ENCODE results near the gene EPN2.

Gene EPN2

DNA sequence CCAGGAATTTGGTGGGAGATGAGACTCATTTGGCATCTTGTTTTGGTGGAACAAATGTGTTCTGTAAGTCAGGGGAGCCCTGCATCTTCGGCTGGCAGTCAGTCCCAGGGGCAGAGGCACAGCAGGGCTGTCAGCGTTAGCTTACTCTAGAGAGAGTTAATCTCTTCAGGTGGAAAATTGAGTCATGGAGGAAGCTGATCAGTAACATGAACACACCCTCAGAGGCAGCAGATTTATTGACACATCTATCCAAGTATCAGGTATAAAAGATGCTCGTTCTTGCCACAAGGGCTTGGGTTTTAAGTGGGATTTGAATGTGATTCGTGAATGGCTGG is 55.2 kb downstream of the EPN2 start:
- Mint-ChIP-seq H3K27ac (peak overlapping the region in 1 of 2 donors; percentile 31), H3K9me3 (no peaks in the 10 kb centered on the region), H3K4me1 (no peaks in the 10 kb centered on the region), H3K27me3 (peaks cover 66% of the 10 kb centered on the region), H3K4me3 (no peak overlapping the region)
- no peak for ATAC-seq
- no peak for DNase-seq

DNA sequence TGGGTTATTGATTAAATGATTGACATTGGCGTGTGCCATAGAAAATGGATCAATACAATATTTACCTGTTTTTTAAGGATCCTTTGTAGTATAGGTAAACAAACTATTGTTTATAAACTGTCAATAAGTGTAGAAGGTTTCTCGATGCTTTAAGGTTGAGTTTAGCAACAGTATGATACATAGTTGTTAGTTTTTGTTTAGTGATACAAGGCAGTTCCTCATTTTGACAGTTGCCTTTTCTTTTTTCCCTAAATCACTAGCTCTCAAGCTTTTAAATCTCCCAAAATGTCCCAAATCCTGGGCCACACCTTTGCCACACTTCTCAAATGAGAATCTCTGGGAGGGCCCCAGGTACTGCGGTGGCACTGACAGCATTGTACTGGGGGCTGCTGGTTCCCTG is 57.3 kb downstream of the EPN2 start:
- Mint-ChIP-seq H3K4me1 (no peaks in the 10 kb centered on the region), H3K27me3 (peaks cover 49% of the 10 kb centered on the region), H3K27ac (no peak overlapping the region), H3K4me3 (no peak overlapping the region), H3K9me3 (no peaks in the 10 kb centered on the region)
- DNase-seq: no peak
- no peak for ATAC-seq

DNA sequence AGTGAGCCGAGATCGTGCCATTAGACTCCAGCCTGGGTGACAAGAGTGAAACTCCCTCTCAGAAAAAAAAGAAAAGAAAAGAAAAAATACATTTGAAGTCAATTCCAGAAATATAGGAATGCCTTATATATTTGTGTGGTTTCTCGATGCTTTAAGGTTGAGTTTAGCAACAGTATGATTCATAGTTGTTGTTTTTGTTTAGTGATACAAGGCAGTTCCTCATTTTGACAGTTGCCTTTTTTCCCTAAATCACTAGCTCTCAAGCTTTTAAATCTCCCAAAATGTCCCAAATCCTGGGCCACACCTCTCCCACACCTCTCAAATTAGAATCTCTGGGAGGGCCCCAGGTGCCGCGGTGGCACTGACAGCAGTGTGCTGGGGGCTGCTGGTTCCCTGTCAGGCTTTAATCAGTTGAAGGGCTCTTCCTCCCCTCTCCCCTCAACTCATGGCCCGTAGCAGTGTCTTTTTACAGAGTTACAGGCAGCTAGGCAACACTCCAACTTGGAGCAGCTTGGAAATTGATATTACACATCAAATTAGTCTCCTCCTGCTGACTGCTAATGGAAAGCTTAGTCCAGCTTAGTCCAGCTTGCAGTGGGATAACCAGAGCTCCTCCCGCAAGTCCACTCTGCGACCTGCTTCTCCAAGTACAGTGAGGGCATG is 58.4 kb downstream of the EPN2 start:
- DNase-seq (no peak), ATAC-seq (no peak)
- no peaks in the 10 kb centered on the region for H3K4me1 Mint-ChIP-seq
- H3K27me3 Mint-ChIP-seq: peaks cover 44% of the 10 kb centered on the region
- no peak overlapping the region for H3K4me3 Mint-ChIP-seq
- H3K27ac Mint-ChIP-seq: no peak overlapping the region
- no peaks in the 10 kb centered on the region for H3K9me3 Mint-ChIP-seq

DNA sequence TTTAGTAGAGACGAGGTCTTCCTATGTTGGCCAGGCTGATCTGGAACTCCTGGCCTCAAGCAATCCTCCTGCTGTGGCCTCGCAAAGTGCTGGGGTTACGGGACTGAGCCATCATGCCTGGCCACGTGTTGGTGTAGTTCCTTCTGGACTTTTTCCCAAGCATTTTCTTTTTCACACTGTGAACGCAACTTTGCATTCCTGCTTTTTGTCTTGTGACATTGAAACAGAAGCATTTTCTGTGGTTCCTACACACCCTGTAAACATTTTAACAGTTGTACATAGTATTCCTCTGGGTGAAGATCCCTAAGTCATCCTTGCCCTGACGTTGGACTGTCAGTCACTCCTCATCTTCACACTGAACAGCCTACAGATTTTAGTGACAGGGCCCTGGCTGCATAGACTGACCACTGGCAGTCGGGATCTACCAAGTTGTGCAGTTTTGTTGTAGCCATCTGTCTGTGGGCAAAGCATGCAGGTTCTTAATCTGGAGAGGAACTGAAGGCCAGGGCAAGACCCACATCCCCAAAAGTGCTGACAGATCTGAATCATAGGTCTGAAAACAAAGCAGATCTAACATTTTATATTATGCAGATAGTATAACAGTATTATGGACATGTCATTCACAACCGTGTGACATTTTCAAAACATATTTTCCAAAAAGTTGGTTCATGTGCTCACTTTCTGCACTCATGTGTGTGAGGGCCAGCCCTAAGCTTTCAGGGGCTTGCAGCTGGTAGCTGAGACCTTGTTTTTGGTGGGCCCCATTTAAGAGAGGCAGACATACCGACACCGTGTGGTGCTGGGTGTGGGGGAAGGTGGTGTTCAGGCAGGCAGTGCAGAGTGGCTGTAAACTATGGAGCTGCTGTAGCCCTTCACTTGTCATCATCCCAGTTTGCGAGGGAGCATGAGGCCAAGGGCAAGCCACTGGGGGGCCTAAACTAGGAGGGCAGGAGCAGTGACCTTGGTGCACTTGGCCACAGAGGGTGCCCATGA is 59.9 kb downstream of the EPN2 start:
- Mint-ChIP-seq H3K27ac (no peak overlapping the region), H3K9me3 (no peaks in the 10 kb centered on the region), H3K4me1 (no peaks in the 10 kb centered on the region), H3K4me3 (no peak overlapping the region), H3K27me3 (peaks cover 44% of the 10 kb centered on the region)
- DNase-seq: no peak
- ATAC-seq: no peak

DNA sequence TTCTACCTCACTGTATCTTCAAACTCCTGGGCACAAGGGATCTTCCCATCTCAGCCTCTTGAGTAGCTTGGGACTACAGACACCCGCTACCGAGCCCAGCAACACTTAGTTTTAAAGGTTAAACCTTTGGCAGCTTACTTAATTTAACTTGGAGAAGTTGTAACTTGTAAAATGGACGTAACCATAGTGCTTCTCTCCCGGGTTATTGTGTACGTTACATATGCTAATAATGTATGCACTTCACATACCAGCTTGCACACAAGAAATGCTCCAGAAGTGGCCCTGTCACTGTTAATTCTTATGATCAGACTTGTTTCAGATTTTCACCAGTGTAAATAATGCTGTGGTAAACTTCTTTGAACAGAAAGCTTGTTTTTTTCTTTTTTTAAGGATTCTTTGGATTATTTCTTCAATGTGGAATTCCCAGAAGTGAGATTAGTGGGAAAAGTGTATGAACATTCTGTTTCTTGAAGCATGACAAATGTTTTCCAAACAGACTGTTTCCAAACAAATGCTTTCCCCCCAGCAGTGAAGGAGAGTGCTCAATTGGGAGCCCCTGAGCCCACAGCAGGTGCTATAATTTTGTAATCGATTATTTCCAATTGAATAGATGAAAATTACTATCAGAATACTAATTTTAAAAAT is 61.5 kb downstream of the EPN2 start:
- ATAC-seq (no peak), DNase-seq (no peak)
- H3K27ac Mint-ChIP-seq: no peak overlapping the region
- H3K27me3 Mint-ChIP-seq: peaks cover 55% of the 10 kb centered on the region
- no peaks in the 10 kb centered on the region for H3K4me1 Mint-ChIP-seq
- H3K4me3 Mint-ChIP-seq: no peak overlapping the region
- no peaks in the 10 kb centered on the region for H3K9me3 Mint-ChIP-seq

DNA sequence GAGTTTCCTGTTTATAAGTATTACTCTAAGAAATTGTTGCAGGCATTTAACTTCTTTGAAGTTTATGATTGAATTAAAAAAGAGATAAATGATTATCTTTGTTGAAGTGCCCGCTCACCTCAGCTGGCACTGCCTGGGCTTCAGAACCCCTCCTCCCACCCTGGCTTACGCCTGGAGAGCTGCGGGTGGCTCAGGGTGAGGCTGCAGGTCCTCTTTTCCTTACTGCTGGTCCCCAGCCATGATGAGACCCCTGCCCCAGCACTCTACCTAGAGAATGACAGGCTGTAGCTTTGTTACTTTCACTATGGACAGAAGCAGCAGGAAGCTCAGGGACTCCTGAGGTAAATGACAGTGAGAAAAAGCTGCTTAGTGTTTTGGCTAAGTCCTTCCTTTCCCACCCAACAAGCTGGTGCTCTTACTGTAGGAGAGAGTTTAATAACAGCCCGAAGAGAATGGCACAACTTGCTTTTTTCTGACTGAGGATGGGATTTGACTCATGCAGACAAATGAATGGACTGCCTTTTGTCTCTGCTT is 62.1 kb downstream of the EPN2 start:
- no peak overlapping the region for H3K4me3 Mint-ChIP-seq
- H3K27ac Mint-ChIP-seq: no peak overlapping the region
- H3K27me3 Mint-ChIP-seq: peaks cover 61% of the 10 kb centered on the region
- ATAC-seq (no peak), DNase-seq (no peak)
- H3K9me3 Mint-ChIP-seq: no peaks in the 10 kb centered on the region
- H3K4me1 Mint-ChIP-seq: peaks cover 5% of the 10 kb centered on the region

DNA sequence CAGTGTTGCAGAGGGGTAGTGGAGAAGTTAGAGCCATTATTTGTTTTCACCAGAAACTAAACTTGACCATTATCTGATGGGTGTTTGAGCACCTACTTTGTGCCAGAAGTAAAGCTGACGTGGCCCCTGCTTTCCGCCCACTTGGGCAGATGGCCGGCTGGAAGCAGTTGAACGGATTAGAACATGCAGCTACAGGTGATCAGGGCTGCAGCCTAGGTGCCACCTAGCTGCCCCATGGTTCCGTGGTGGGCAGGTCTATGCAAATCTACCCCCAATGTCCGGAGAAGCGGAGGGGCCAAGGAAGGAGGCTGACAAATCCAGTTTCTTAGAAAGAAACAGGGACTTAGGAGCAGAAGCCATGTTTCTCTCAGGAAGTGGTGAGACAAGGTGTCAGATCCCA is 62.7 kb downstream of the EPN2 start:
- no peak overlapping the region for H3K27ac Mint-ChIP-seq
- H3K27me3 Mint-ChIP-seq: peaks cover 67% of the 10 kb centered on the region
- H3K4me1 Mint-ChIP-seq: peaks cover 6% of the 10 kb centered on the region
- no peak for DNase-seq
- H3K4me3 Mint-ChIP-seq: no peak overlapping the region
- H3K9me3 Mint-ChIP-seq: no peaks in the 10 kb centered on the region
- no peak for ATAC-seq

DNA sequence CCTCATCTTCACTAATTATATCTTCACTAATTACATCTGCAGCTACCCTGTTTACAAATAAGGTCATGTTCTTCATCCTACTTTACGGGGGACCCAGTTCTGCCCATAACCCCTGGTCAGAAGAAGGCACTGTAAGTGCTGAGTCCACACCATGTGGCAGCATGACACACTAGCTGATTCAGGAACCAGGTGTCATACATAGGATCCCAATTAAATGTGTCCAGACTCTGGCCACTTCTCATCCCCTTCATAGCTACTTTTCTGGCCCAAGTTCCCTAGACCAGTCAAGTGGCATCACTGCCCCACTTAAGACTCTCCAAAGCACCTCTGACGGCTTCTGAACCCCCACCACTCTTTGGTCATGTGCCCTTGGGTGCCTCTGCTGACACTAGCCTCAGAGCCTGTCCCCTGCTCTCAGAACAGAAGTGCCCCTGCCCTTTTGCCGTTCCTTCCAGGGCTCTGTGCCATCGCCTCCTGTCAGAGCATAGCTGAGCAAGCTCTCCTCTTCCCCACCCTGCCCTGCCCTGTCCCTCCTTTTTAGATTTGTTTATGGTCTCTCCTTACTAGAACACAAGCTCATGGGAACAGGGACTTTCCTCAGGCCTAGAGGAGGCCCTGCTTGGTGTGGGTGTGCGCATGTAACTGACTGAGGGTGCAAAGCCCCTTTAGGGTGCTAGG is 64.2 kb downstream of the EPN2 start:
- H3K4me1 Mint-ChIP-seq: peaks cover 19% of the 10 kb centered on the region
- H3K27me3 Mint-ChIP-seq: peaks cover 75% of the 10 kb centered on the region
- no peak for ATAC-seq
- DNase-seq: no peak
- no peak overlapping the region for H3K4me3 Mint-ChIP-seq
- H3K9me3 Mint-ChIP-seq: no peaks in the 10 kb centered on the region
- no peak overlapping the region for H3K27ac Mint-ChIP-seq

DNA sequence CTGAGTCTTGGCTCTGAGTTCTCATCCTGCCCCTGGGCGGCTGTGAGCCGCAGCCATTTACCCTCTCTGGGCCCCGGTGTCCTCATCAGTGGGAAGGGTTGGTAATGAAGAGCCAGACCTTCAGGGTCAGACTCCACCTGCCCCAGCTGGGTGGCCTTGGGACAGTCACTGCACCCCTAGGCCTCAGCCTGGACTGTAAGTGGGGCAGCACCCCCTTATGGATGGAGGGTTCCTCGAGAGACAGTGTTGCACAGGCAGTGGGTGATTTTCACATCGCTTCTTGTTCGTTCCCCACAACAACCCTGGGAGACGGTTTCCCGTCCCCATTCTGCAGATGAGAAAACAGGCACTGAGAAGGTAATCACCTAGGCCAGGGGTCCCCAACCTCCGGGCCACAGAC is 64.8 kb downstream of the EPN2 start:
- H3K27ac Mint-ChIP-seq: no peak overlapping the region
- peaks cover 25% of the 10 kb centered on the region for H3K4me1 Mint-ChIP-seq
- ATAC-seq: no peak
- no peak overlapping the region for H3K4me3 Mint-ChIP-seq
- no peak for DNase-seq
- no peaks in the 10 kb centered on the region for H3K9me3 Mint-ChIP-seq
- H3K27me3 Mint-ChIP-seq: peaks cover 77% of the 10 kb centered on the region

DNA sequence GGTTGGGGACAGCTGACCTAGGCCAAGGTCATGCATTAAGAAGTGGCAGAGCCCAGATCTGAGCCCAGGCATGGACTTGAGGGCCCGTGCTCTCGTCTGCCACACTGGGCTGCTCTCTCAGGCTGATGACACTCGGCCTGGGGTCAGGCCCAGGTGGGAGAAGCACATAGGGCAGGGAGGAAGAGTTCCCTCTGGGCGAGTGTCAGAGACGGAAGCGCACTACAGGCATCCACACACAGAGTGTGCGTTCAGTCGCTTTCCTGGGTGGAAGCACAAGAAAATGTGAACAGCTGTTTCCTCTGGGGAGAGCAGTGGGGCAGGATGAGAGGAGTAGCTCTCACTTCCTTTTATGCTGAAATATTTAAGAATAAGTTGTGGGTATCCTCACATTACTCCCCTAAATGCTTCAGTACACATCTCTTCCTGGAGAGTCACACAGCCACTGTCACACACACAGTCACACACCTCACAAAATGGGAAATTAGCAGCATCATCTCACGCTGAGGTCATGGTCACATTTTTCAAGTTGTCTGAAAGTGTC is 65.7 kb downstream of the EPN2 start:
- Mint-ChIP-seq H3K9me3 (no peaks in the 10 kb centered on the region), H3K27me3 (peaks cover 79% of the 10 kb centered on the region), H3K4me3 (no peak overlapping the region), H3K4me1 (peaks cover 31% of the 10 kb centered on the region), H3K27ac (no peak overlapping the region)
- ATAC-seq: no peak
- DNase-seq: no peak

DNA sequence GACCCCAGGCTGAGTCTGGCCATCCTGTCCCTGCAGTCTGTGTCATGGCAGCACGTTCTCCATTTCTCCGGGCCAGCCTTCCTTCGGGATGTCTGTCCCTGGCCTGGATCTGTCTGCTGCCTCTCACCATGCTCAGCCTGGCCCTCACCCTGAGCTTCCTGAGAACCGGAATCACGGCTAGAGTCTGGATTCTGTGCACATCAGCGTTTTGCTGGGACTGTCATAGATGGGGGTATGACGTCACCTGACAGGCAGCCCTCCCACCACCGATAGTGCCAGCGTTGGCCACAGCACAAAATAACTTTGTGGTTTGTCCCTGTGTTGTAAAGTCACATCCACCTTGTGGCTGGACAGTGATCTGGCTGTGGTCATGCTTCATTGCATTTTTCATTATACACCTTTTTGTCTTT is 66.2 kb downstream of the EPN2 start:
- ATAC-seq: no peak
- Mint-ChIP-seq H3K27ac (no peak overlapping the region), H3K4me1 (peaks cover 32% of the 10 kb centered on the region), H3K27me3 (peaks cover 84% of the 10 kb centered on the region), H3K4me3 (no peak overlapping the region), H3K9me3 (no peaks in the 10 kb centered on the region)
- DNase-seq: no peak

DNA sequence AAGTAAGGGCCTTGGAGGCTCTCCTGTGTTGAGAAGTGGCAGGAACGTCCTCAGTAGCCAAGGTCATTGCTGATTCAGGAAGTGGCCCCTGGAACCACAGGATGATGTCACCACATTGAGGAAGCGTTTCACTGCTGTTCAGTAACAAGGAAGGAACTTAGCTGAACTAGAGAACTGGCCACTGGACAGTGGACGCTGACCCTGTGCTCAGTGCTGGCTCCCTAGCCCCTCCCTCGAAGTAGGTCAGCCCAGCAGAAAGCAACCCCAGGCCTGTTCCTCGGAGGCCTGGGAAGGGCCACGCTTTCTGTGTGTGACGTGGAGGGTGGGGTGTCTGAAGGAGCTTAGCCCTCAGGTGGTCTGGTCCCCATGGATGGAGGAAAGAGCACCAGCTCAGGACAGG is 67.0 kb downstream of the EPN2 start:
- DNase-seq (no peak), ATAC-seq (no peak)
- Mint-ChIP-seq H3K4me3 (no peak overlapping the region), H3K27me3 (peaks cover 90% of the 10 kb centered on the region), H3K4me1 (peaks cover 32% of the 10 kb centered on the region), H3K27ac (no peak overlapping the region), H3K9me3 (no peaks in the 10 kb centered on the region)

DNA sequence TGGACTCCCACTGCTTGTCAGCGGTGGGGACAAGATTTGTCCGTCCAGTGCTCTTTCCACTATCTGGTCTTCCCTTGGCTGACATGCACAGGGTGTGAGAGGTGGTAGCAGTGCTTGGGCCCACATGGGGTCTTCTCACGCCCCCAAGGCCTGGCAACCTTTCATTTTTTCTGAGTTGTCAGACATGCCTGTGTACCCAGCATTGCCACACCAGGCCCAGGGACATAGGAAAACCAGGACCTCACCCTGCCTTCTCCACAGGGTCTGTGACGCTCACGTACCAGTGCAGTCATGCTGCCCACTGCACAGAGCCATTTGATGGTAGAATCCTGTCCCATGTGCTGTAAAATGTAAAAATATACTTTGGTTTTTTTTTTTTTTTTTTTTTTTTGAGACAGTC is 67.6 kb downstream of the EPN2 start:
- H3K9me3 Mint-ChIP-seq: no peaks in the 10 kb centered on the region
- DNase-seq (no peak), ATAC-seq (no peak)
- H3K4me3 Mint-ChIP-seq: no peak overlapping the region
- H3K27ac Mint-ChIP-seq: no peak overlapping the region
- peaks cover 93% of the 10 kb centered on the region for H3K27me3 Mint-ChIP-seq
- H3K4me1 Mint-ChIP-seq: peaks cover 32% of the 10 kb centered on the region

DNA sequence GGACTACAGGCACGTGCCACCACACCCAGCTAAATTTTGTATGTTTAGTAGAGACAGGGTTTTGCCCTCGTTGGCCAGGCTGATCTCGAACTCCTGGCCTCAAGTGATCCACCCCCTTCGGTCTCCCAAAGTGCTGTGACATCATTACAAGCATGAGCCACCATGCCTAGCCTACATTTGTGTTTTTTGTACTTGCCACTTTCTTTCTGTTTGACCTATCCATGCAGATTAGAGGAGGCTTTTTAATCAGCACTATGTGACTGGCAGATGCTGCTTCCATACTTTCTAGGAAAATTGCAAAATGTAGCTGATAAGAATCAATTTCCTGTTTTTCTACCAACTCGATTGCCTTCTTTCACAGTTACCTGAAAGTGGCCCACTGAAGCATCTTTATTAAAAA is 68.1 kb downstream of the EPN2 start:
- H3K4me1 Mint-ChIP-seq: peaks cover 32% of the 10 kb centered on the region
- H3K4me3 Mint-ChIP-seq: no peak overlapping the region
- H3K27ac Mint-ChIP-seq: no peak overlapping the region

DNA sequence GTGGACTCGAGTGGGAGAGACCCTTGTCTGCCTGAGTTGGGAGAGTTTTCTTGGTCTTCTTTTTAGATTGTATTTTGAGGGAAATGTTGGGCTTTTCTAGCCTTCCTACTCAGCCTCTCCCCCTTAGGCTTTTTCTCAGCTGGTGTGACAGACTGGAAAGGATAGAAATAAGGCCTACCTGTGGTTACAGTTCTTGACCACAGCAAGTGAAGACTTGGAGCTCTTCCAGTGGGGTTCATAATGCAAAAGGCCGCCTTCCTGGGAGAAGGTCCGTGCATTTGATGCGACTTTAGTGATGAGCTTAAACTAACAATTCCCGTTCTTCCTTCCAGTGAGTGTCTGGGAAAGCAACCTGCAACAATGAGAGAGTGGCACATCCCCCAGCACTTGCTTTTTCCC is 68.6 kb downstream of the EPN2 start:
- DNase-seq (no peak), ATAC-seq (no peak)
- peak overlapping the region in 1 of 2 donors; percentile 31 for H3K4me3 Mint-ChIP-seq
- peaks cover 98% of the 10 kb centered on the region for H3K27me3 Mint-ChIP-seq
- peaks cover 32% of the 10 kb centered on the region for H3K4me1 Mint-ChIP-seq
- H3K9me3 Mint-ChIP-seq: no peaks in the 10 kb centered on the region
- H3K27ac Mint-ChIP-seq: no peak overlapping the region

More for the DNA sequence above, 68.1 kb downstream of the EPN2 start:
- Mint-ChIP-seq H3K27me3 (peaks cover 94% of the 10 kb centered on the region), H3K9me3 (no peaks in the 10 kb centered on the region)
- no peak for DNase-seq
- no peak for ATAC-seq
